C4-2B (cell line): Measurements from ENCODE around the gene PDE4B.

Experiments
- H3K27ac ChIP-seq: fragments of 450-650 bp; 2 replicates; pipeline ENCODE4 v1.5.1; 2017
- CTCF ChIP-seq: fragments of 450-650 bp; conservative IDR thresholded peaks from 2 replicates; pipeline ENCODE4 v1.5.1; 2017; ENCODE audit warnings: mild to moderate bottlenecking
- ZFX ChIP-seq: fragments of 450-650 bp; IDR thresholded peaks from 2 replicates; pipeline ENCODE4 v1.6.1; 2017

PDE4B gene

GRCh38 chr1:66290761-66291530 is 498.3 kb downstream of the PDE4B start:
- TF ChIP-seq ZFX = no peak
- H3K27ac ChIP-seq = no peak overlapping the region; the same call in 1 of the 2 replicates

GRCh38 chr1:66291531-66291864 is 498.8 kb downstream of the PDE4B start:
- no peak overlapping the region for H3K27ac ChIP-seq
- TF ChIP-seq ZFX (no peak), CTCF (no peak)

DNA sequence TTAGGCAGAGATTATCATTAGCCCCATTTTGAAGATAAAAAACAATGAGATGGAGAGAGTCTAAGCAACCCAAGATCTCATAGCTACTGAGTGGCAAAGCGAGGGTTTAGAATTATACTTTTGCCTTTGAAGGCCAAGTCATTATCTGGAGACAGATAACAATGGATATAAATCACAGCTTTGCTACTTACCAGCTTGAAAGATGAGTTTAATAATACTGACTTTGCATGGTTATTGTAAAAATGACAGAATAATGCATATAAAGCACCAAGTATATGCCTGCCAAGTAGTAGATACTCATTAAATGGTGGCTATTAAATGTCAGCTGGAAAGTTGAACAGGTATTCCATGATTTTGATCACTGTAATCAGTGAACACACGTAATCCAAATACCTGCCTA is 499.6 kb downstream of the PDE4B start:
- TF ChIP-seq CTCF (no peak), ZFX (no peak)
- H3K27ac ChIP-seq = no peak overlapping the region

- no peak overlapping the region for H3K27ac ChIP-seq
- TF ChIP-seq CTCF (no peak), ZFX (no peak)
Observed at GRCh38 chr1:66292944-66293343, 500.2 kb downstream of the PDE4B start.

DNA sequence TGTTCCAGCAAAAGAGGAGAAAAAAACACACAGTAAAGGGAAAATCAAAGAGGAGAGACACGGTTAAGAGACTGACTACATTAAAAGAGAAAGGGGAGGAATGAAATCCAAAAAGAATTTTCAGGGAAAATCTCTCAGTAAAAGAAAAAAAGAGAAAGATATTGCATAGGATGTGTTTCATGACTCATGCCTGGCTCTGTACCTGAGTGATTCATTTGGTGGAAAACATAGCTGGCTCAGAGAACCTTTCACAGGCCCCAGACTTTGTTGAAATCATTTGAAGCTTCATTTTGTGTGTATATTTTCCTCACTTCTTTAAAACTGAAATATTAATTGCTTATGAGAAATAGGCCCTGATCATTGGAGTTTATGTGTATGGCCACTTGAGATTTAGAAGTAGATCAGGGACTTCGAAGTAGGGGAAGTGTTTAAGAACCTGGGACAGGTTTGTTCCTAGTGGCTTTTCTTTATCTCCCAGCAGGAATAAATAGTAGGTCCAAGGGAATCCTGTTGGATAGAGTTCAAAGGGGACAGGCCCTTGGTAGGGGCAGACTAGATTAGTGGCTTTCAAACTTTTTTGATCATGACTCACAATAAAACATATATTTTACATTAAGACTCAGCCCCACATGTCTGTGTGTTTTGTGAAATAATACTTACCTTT is 502.1 kb downstream of the PDE4B start:
- no peak for TF ChIP-seq ZFX
- TF ChIP-seq CTCF = no peak
- no peak overlapping the region for H3K27ac ChIP-seq

DNA sequence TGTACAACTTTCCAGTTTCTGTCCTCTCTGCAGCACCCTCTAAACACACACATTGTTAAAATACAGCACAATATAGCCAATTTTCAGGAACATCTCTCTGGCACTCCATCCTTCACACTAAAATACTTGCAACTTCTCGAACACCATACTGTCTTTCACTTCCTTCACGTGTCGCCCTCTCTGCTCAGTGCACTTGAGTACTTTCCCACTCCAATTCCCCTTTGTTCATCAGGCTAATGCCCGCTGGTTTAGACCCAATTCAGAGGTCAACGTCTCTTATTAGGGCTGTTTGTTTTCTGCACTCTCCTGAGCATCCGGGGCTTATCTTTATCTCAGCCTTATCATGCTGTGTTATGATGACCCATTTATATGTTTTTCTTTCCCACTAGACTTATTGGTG is 503.1 kb downstream of the PDE4B start:
- no peak overlapping the region for H3K27ac ChIP-seq
- TF ChIP-seq CTCF (no peak), ZFX (no peak)

DNA sequence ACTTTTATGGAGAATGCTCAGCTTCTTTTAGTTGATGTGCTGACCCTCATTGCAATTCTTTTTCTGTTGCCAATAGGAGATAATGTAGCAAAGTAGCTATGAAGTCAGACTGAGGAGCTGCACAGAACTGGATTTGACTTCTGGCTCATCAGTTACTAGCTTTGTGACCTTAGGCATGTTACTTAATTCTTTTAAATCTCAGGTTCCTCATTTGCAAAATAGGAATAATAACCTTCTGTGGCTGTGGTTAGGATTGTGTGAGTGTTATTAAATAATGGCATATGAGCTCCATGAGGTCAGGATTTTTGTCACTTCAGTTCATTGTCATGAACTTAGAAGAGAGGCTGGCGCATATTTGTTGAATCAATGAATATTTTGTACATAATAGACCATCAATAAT is 503.7 kb downstream of the PDE4B start:
- H3K27ac ChIP-seq = no peak overlapping the region
- TF ChIP-seq CTCF = no peak
- no peak for TF ChIP-seq ZFX

DNA sequence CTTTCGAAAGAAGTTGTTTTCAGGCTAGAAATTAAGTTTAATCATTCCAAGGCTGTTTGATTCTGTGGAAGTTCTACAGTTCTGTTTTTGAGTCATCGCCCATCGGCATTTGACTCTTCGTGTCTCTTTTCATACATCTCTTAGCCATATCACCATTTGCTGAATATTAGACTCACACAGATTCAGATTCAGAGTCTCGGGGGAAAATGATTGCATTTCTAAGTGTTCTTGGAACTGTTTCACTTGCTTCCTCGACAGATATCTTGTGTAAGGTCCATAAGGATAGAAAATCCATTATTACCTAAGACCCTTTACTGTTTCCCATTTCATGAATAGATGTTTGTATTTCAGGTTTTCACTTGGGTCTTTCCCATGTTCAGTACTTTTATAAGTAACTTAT is 504.3 kb downstream of the PDE4B start:
- no peak for TF ChIP-seq ZFX
- no peak overlapping the region for H3K27ac ChIP-seq
